T-helper 17 cell (primary cell): Measurements from ENCODE around the gene MDFIC. TPM values are rescaled to one million over a fixed set of nuclear protein-coding genes. Genes with fewer than 3 reads are reported as not detected.

Source experiments
- ATAC-seq: fragments of 150-1000 bp; cut with Tn5 transposase; 2 replicates; pipeline ENCODE4 v1.10.0; 2021; ENCODE audit warnings: mild to moderate bottlenecking, moderate library complexity
- DNase-seq, 3 donors: peaks; one replicate each; pipeline versions ENCODE4 v3.0.0 to v3.0.0-alpha.2; 2020 to 2021
- H3K9me3 ChIP-seq: one replicate; pipeline ENCODE4 v1.7.0; 2013; ENCODE audit warnings: low read length, mild to moderate bottlenecking; ENCODE audit not compliant: control insufficient read depth, poor library complexity, severe bottlenecking
- H3K27ac Mint-ChIP-seq: one replicate; pipeline ENCODE4 v1.8.0; 2022; ENCODE audit warnings: mild to moderate bottlenecking, moderate library complexity, mixed read lengths
- H3K27me3 Mint-ChIP-seq: one replicate; pipeline ENCODE4 v1.8.0; 2022; ENCODE audit warnings: mixed read lengths
- H3K36me3 Mint-ChIP-seq: one replicate; pipeline ENCODE4 v1.8.0; 2022; ENCODE audit warnings: low read depth, mixed read lengths
- H3K4me1 Mint-ChIP-seq: one replicate; pipeline ENCODE4 v1.8.0; 2022; ENCODE audit warnings: mild to moderate bottlenecking, mixed read lengths
- H3K4me3 Mint-ChIP-seq: one replicate; pipeline ENCODE4 v1.8.0; 2022; ENCODE audit warnings: mild to moderate bottlenecking, moderate library complexity, mixed read lengths
- total RNA-seq, 4 donors: library from RNA in 2 of 4; stranded (reverse) in 2 of 4; gene quantifications; one replicate each; pipeline ENCODE4 v1.2.3 and lab custom pipeline; 2022 to 2026

MDFIC gene
- total RNA-seq, 2 donors from 2014 or later, result 90.2 to 109 TPM

GRCh38 chr7:114930829-114931655 lies 9.1 kb downstream of the MDFIC start:
- H3K4me1 Mint-ChIP-seq, result peaks cover 50% of the 10 kb centered on the region
- H3K27ac Mint-ChIP-seq, result no peak overlapping the region
- no peaks in the 10 kb centered on the region for H3K9me3 ChIP-seq
- DNase-seq, result no peak
- no peaks in the 10 kb centered on the region for H3K36me3 Mint-ChIP-seq
- peak; percentile 56 for ATAC-seq
- no peak overlapping the region for H3K4me3 Mint-ChIP-seq
- no peaks in the 10 kb centered on the region for H3K27me3 Mint-ChIP-seq

GRCh38 chr7:114931656-114932011 lies 9.7 kb downstream of the MDFIC start:
- H3K9me3 ChIP-seq, result no peaks in the 10 kb centered on the region
- ATAC-seq, result peak; percentile 91
- Mint-ChIP-seq H3K36me3 (no peaks in the 10 kb centered on the region), H3K27me3 (no peaks in the 10 kb centered on the region), H3K4me1 (peaks cover 50% of the 10 kb centered on the region), H3K27ac (no peak overlapping the region), H3K4me3 (no peak overlapping the region)
- no peak for DNase-seq

- DNase-seq (no peak), ATAC-seq (no peak)
- no peaks in the 10 kb centered on the region for H3K27me3 Mint-ChIP-seq
- peaks cover 50% of the 10 kb centered on the region for H3K4me1 Mint-ChIP-seq
- H3K4me3 Mint-ChIP-seq, result no peak overlapping the region
- H3K9me3 ChIP-seq, result no peaks in the 10 kb centered on the region
- H3K36me3 Mint-ChIP-seq, result no peaks in the 10 kb centered on the region
- no peak overlapping the region for H3K27ac Mint-ChIP-seq
These were observed 11.1 kb downstream of the MDFIC start for GRCh38 chr7:114932991-114933390.

- H3K4me1 Mint-ChIP-seq, result peaks cover 50% of the 10 kb centered on the region
These were observed 11.8 kb downstream of the MDFIC start for GRCh38 chr7:114933658-114934057.

GRCh38 chr7:114934086-114934485 lies 12.2 kb downstream of the MDFIC start:
- no peaks in the 10 kb centered on the region for H3K9me3 ChIP-seq
- peak overlapping the region; percentile 69 for H3K4me3 Mint-ChIP-seq
- no peaks in the 10 kb centered on the region for H3K36me3 Mint-ChIP-seq
- no peaks in the 10 kb centered on the region for H3K27me3 Mint-ChIP-seq
- H3K4me1 Mint-ChIP-seq, result peaks cover 50% of the 10 kb centered on the region
- ATAC-seq (no peak), DNase-seq (no peak)
- no peak overlapping the region for H3K27ac Mint-ChIP-seq

More at GRCh38 chr7:114933658-114934057, 11.8 kb downstream of the MDFIC start:
- no peaks in the 10 kb centered on the region for H3K9me3 ChIP-seq
- Mint-ChIP-seq H3K4me3 (peak overlapping the region; percentile 69), H3K27ac (no peak overlapping the region), H3K27me3 (no peaks in the 10 kb centered on the region), H3K36me3 (no peaks in the 10 kb centered on the region)
- DNase-seq (no peak), ATAC-seq (no peak)

GRCh38 chr7:114934713-114935112 lies 12.8 kb downstream of the MDFIC start:
- ATAC-seq (no peak), DNase-seq (no peak)
- H3K27me3 Mint-ChIP-seq, result no peaks in the 10 kb centered on the region
- peak overlapping the region; percentile 41 for H3K4me3 Mint-ChIP-seq
- no peaks in the 10 kb centered on the region for H3K9me3 ChIP-seq
- H3K27ac Mint-ChIP-seq, result no peak overlapping the region
- H3K36me3 Mint-ChIP-seq, result no peaks in the 10 kb centered on the region
- H3K4me1 Mint-ChIP-seq, result peaks cover 53% of the 10 kb centered on the region

GRCh38 chr7:114936471-114936870 lies 14.6 kb downstream of the MDFIC start:
- Mint-ChIP-seq H3K4me1 (peaks cover 58% of the 10 kb centered on the region), H3K27ac (no peak overlapping the region), H3K27me3 (no peaks in the 10 kb centered on the region), H3K4me3 (no peak overlapping the region), H3K36me3 (peaks cover 2% of the 10 kb centered on the region)
- ATAC-seq (no peak), DNase-seq (no peak)
- H3K9me3 ChIP-seq, result no peaks in the 10 kb centered on the region

- no peak overlapping the region for H3K27ac Mint-ChIP-seq
- no peak for ATAC-seq
- H3K4me3 Mint-ChIP-seq, result peak overlapping the region; percentile 12
- no peaks in the 10 kb centered on the region for H3K27me3 Mint-ChIP-seq
- no peaks in the 10 kb centered on the region for H3K9me3 ChIP-seq
- no peak for DNase-seq
- H3K4me1 Mint-ChIP-seq, result peaks cover 55% of the 10 kb centered on the region
- peaks cover 9% of the 10 kb centered on the region for H3K36me3 Mint-ChIP-seq
These were observed 15.6 kb downstream of the MDFIC start for GRCh38 chr7:114937446-114937845.

- Mint-ChIP-seq H3K27me3 (no peaks in the 10 kb centered on the region), H3K4me1 (peaks cover 51% of the 10 kb centered on the region), H3K4me3 (peak overlapping the region; percentile 47), H3K36me3 (peaks cover 12% of the 10 kb centered on the region), H3K27ac (peak overlapping the region; percentile 57)
- DNase-seq (no peak), ATAC-seq (no peak)
- H3K9me3 ChIP-seq, result no peaks in the 10 kb centered on the region
These were observed 16.9 kb downstream of the MDFIC start for GRCh38 chr7:114938785-114939184.

GRCh38 chr7:114939484-114940097 lies 17.7 kb downstream of the MDFIC start:
- H3K27me3 Mint-ChIP-seq, result no peaks in the 10 kb centered on the region
- peaks cover 12% of the 10 kb centered on the region for H3K36me3 Mint-ChIP-seq

GRCh38 chr7:114940220-114940619 lies 18.3 kb downstream of the MDFIC start:
- H3K9me3 ChIP-seq, result no peaks in the 10 kb centered on the region
- no peaks in the 10 kb centered on the region for H3K27me3 Mint-ChIP-seq
- DNase-seq (no peak), ATAC-seq (no peak)
- H3K36me3 Mint-ChIP-seq, result peaks cover 12% of the 10 kb centered on the region
- peak overlapping the region; percentile 68 for H3K27ac Mint-ChIP-seq
- H3K4me1 Mint-ChIP-seq, result peaks cover 49% of the 10 kb centered on the region
- peak overlapping the region; percentile 10 for H3K4me3 Mint-ChIP-seq

More at GRCh38 chr7:114939484-114940097, 17.7 kb downstream of the MDFIC start:
- DNase-seq (peak in 1 of 3 donors; percentile 17), ATAC-seq (peak; percentile 59)
- Mint-ChIP-seq H3K4me3 (no peak overlapping the region), H3K4me1 (peaks cover 47% of the 10 kb centered on the region), H3K27ac (peak overlapping the region; percentile 57)
- H3K9me3 ChIP-seq, result no peaks in the 10 kb centered on the region

- peaks cover 49% of the 10 kb centered on the region for H3K4me1 Mint-ChIP-seq
These were observed 19.8 kb downstream of the MDFIC start for GRCh38 chr7:114941692-114942091.

GRCh38 chr7:114942446-114943175 lies 20.7 kb downstream of the MDFIC start:
- no peak for ATAC-seq
- Mint-ChIP-seq H3K27ac (peak overlapping the region; percentile 84), H3K27me3 (no peaks in the 10 kb centered on the region), H3K4me1 (peaks cover 50% of the 10 kb centered on the region), H3K4me3 (peak overlapping the region; percentile 46), H3K36me3 (peaks cover 16% of the 10 kb centered on the region)
- no peaks in the 10 kb centered on the region for H3K9me3 ChIP-seq
- DNase-seq, result no peak

More at GRCh38 chr7:114941692-114942091, 19.8 kb downstream of the MDFIC start:
- H3K4me3 Mint-ChIP-seq, result peak overlapping the region; percentile 41
- no peaks in the 10 kb centered on the region for H3K9me3 ChIP-seq
- peaks cover 15% of the 10 kb centered on the region for H3K36me3 Mint-ChIP-seq
- ATAC-seq, result no peak
- no peak for DNase-seq
- H3K27ac Mint-ChIP-seq, result peak overlapping the region; percentile 68
- no peaks in the 10 kb centered on the region for H3K27me3 Mint-ChIP-seq
